Activated CD4-positive, alpha-beta T cell treated with anti-CD3 and anti-CD28 coated beads, Interleukin-2, Interleukin-6, amounts not matched to agents 100 ng/mL and 50 ng/mL, durations not matched to agents 16 hours and 8 hours (primary cell): ENCODE data around the gene SF3A1.
A peak's percentile ranks its signal among the peaks of the same experiment; 100 is the strongest.
"Not testable (repeated sequence)": the region's sequence is repeated elsewhere in the genome, so short reads cannot be mapped to it uniquely, and the experiment has no call there.

Experiments
- DNase-seq: peaks from one replicate; pipeline ENCODE4 v3.0.0-alpha.2; 2020

The SF3A1 gene

GRCh38 chr22:30344447-30345200 lies 12.1 kb downstream of the SF3A1 start:
- peak; percentile 57 for DNase-seq

GRCh38 chr22:30340911-30341685 lies 15.6 kb downstream of the SF3A1 start:
- DNase-seq = no peak

- no peak for DNase-seq
Observed at GRCh38 chr22:30338802-30339201, 17.9 kb downstream of the SF3A1 start.

- not testable (repeated sequence) for DNase-seq
Observed at GRCh38 chr22:30338341-30338740, 18.4 kb downstream of the SF3A1 start.

GRCh38 chr22:30337461-30337778 lies 19.3 kb downstream of the SF3A1 start:
- no peak for DNase-seq

GRCh38 chr22:30336752-30337460 lies 19.8 kb downstream of the SF3A1 start:
- DNase-seq = no peak

- DNase-seq = no peak
Observed at GRCh38 chr22:30335236-30335635, 21.5 kb downstream of the SF3A1 start.

GRCh38 chr22:30334646-30335045 lies 22.0 kb downstream of the SF3A1 start:
- DNase-seq = no peak

- DNase-seq = no peak
Observed at GRCh38 chr22:30333707-30334087, 23.0 kb downstream of the SF3A1 start.

- DNase-seq = peak; percentile 36
Observed at GRCh38 chr22:30332994-30333706, 23.5 kb downstream of the SF3A1 start.

- DNase-seq = no peak
Observed at GRCh38 chr22:30332551-30332950, 24.1 kb downstream of the SF3A1 start.

- DNase-seq = no peak
Observed at GRCh38 chr22:30328466-30329049, 28.1 kb downstream of the SF3A1 start.

- DNase-seq = no peak
Observed at GRCh38 chr22:30327864-30328345, 28.8 kb downstream of the SF3A1 start.

GRCh38 chr22:30326706-30327362 lies 29.9 kb downstream of the SF3A1 start, which contains the start of gene TBC1D10A:
Gene TBC1D10A, minus strand, starts transcription at chr22:30326941. Its CDS starts 60 bp downstream, at chr22:30326881.
- DNase-seq = peak; percentile 97

GRCh38 chr22:30326255-30326705 lies 30.4 kb downstream of the SF3A1 start:
- peak; percentile 35 for DNase-seq

GRCh38 chr22:30325724-30326254 lies 30.9 kb downstream of the SF3A1 start:
- no peak for DNase-seq

- DNase-seq = no peak
Observed at GRCh38 chr22:30325065-30325720, 31.5 kb downstream of the SF3A1 start.

GRCh38 chr22:30324014-30324730 lies 32.5 kb downstream of the SF3A1 start:
- peak; percentile 59 for DNase-seq

GRCh38 chr22:30323246-30323645 lies 33.4 kb downstream of the SF3A1 start:
- DNase-seq = no peak

- DNase-seq = no peak
Observed at GRCh38 chr22:30321461-30321860, 35.2 kb downstream of the SF3A1 start.
